GDM1 (cell line): ENCODE measurements around the gene FKRP.

Experiments
- DNase-seq: peaks from one replicate; lab custom pipeline; 2025; lab: John Stamatoyannopoulos, UW

Gene FKRP

DNA sequence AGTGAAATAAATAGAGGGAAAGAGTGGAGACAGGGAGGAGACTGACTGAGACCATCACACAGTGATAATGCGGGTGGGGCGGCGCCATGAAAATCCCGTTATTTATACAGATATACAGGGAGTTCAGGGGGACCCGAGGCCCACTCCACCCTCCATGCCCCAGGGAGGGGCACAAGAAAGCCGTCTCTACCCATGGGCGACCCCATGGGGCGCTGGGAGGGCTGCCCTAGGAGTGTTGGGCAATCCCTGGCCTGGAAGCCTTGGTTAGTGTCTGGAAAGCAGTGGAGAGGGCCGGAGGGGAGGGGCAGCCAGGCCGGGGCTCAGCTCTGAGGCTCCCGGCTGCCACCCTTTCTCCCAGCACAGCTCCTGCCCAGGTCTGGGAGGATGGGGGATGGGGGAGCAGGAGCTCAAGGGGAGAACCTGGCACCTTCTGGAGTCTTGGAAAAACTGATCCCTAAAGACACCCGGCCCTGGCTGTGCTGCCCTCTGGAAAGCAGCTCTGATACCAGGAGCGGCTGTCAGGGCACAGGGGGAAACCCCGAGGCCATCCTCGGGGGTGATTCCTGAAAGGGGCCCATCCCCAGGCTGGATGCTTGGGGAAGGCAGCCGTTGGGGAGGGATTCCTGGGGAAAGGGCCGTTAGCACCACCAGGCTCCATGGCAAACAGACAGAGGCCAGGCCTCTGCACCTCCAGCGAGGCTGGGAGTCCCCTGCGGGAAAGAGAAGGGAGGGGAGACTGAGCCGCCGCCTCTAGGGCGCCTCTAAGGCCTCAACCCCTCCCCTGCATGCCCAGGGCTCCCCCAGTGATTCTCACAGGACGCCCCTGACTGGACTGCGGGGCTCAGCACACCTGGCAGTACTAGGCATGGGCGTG lies 26.0 kb upstream of the FKRP start:
- no peak for DNase-seq

GRCh38 chr19:46720503-46721239 lies 25.2 kb upstream of the FKRP start:
- no peak for DNase-seq

GRCh38 chr19:46721269-46722003 lies 24.4 kb upstream of the FKRP start:
- DNase-seq: no peak

DNA sequence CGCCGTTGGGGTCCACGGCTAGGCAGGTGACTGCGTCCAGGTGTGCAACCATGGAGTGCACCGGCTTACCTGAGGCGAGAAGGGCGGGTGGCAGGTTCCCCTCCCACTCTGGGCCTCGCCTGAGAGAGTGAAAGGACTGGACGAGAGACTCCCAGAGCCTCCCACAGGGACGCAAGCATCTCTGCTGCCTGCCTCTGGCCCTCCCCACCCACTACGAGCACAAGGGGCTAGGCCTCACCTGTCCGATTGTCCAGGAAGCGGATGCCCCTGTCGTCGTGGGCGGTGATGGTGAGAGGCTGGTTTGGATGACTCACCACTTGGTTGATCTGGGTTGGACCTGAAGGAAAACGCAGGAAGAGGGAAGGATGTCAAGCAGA lies 23.9 kb upstream of the FKRP start:
- DNase-seq: no peak

DNA sequence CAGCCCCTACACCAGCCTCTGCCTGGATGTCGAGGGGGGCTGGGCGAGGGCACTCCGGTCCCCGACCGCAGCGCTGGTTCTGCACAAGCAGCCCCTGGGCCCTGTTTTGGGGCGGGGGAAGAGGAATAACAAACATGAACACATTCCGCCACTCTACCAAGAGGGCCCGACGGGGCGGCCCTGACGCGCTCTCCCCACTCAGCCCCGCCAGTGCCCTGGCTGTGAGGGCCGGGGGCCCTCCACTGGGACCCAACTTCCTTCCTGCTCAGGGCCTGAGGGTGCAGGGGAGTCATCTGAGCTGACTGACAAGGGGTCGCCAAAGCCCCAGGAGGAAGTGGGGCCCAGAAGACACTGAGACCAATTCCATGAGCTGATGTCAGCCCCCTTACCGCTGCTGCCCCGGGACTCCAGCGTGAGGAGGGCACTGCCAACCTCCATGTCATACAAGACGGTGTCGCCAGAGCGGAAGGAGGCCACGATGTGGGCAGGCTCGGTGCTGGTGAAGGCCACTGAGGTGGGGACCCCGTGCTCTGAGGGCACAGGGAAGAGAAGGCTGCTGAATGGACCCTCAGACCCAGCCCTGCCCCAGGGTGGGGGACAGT lies 23.3 kb upstream of the FKRP start:
- no peak for DNase-seq

- DNase-seq: no peak
Observed at GRCh38 chr19:46723023-46723461, 22.8 kb upstream of the FKRP start.

DNA sequence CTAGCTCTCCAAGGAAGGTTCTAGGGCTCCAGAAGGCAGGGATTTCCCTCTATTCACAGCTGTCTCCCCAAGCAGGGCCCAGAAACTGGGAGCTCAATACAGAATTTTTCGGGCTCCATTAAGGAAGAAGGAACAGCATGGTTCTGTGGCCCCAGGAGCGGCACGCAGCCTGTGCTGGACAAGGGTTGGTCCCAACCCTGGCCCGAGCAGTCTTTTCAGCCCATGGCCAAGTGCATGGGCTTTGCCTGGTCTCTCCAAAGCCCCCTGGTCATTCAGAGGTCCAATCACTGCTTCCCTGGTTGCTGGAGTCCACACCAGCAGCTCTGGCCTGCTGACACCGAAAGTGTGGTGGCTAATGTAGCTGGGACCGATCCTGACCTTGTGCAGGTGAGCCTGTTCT lies 22.4 kb upstream of the FKRP start:
- DNase-seq: no peak

DNA sequence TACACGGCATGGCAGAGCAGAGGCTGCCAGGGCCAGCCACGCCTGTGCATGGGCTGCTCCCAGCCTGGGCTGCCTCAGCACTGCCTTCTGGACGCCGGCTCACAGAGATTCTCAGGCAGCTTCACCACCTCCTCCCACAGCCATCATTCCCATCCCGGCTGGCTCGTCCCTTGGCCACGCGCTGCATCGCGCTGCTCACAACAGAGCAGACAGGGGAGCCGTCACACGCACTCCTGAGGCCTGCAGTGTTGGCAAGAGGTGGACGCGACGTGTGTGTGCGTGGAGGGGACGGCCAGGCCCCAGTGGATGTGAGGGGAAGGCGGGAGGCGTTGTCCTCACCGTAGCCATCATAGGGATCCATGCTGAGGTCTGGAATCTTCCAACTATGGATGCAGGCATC lies 21.4 kb upstream of the FKRP start:
- no peak for DNase-seq

DNA sequence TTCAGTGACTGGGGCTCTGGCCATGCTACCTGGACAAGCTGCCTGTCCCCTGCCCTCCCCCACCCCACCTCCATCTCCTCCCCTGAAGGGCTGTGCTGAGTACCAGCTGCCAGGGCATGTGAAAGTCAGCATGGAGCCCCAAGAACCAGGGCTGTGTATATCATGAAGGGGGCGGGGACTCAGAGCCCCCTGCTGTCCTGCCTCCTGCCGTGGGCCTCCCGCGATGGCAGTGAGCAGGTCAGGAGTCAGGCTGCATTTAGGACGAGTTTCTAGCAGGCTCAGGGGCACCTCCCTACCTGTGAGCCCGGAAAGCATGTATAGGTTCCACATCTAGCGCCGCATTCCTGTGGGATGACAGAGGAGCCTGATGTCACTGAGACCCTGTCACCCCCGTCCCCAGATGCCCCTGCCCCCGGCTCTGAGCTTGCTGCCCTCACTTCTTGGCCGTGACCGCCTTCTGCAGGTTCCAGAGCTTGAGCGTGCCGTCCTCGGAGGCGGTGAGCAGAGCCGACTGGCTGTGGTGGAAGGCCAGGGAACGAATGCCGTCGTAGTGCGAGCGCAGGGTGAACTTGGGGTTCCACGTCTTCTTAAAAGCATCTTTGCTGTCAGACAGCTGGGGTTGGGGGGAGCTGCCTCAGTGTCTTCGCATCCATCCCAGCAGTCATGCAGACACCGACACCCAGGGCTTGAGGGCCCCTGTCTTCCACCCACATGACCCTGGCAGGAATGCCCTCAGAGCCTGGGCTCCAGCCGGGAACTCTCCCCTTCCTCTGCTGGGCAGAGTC lies 20.6 kb upstream of the FKRP start:
- DNase-seq: no peak

DNA sequence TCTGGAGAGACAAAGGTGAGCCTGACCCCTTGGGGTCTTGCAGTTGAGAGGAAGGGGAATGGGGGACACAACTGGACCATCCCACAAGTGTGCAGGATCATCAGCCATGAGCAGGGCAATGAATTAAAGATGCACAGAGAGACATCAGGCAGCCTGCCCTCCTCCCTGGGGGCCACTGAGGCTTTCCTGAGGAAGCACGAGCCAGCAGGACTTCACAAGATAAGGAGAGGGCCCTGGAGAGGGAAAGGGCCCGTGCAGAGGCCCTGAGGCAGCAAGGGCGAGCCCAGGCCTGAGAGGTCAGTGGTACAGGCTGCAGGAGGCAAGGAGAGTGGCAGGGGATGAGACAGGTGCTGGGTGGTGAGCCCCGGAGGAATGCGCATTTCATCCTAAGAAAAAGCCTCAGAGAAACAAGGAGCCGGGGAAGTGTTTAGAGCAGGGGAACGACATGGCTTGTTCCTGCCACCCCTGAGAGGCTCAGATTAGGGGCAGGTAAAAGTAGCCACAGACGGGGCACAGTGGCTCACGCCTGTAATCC lies 19.9 kb upstream of the FKRP start:
- no peak for DNase-seq

GRCh38 chr19:46726551-46726950 lies 19.3 kb upstream of the FKRP start:
- no peak for DNase-seq

- no peak for DNase-seq
Observed at GRCh38 chr19:46726971-46727501, 18.8 kb upstream of the FKRP start.

DNA sequence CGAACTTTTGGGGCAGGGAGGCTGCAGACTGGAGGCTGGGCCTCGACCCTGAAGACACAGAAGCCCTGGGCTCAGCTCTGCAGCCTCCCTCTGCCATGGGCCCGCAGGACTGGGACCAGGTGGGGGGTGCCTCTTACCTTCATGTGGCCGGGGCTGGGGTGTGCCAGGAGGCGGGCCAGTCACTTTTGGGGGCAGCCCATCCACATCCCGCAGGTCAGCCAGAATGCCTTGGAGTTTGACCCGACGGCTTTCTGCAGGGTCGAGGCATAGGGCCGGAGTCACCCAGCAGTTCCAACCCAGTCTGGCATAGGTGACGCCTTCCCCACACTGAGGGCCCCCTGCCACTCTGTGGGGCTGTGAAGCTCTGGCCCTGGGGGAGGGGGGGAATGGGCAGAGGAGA lies 18.1 kb upstream of the FKRP start:
- DNase-seq: no peak

DNA sequence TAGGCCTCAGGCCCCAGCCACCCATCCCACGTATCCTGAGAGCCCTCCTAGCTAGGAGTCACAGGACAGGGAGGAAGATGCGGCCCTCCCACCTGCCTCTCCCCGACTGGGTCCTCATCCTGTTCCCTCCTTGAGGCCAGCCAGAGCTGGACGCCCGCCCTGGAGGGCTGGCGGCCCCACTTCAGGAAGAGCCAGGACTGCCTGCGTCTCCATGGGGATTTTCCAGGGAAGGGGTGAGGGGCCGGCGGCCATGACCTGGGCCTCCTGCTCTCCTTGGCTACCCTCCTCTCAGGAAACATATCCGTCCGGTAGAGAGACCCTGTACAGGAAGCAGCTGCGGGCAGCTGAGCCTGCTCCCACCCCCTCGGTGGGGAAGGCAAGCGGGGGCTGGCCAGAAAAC lies 17.6 kb upstream of the FKRP start:
- DNase-seq: no peak

GRCh38 chr19:46728693-46729339 lies 17.0 kb upstream of the FKRP start:
- peak; percentile 40 for DNase-seq

DNA sequence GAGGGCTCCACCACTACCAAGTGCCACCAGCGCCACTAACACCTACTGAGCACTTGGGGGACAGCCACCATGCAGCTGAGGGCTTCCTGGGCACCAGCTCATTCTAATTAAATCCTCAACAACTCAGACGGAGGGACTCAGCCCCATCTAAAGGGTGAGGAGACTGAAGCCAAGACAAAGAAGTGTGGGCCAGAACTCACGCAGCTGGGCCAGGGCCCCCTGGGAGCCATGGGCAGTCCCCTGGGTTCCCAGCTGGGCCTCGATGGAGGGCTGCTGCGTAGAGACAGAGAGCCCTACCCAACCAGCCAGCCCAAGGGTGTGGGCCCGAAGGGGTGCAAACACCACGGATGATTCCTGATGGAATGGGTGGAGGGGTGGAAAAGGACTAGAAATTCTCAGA lies 16.2 kb upstream of the FKRP start:
- no peak for DNase-seq

GRCh38 chr19:46730187-46730586 lies 15.7 kb upstream of the FKRP start:
- DNase-seq: no peak

DNA sequence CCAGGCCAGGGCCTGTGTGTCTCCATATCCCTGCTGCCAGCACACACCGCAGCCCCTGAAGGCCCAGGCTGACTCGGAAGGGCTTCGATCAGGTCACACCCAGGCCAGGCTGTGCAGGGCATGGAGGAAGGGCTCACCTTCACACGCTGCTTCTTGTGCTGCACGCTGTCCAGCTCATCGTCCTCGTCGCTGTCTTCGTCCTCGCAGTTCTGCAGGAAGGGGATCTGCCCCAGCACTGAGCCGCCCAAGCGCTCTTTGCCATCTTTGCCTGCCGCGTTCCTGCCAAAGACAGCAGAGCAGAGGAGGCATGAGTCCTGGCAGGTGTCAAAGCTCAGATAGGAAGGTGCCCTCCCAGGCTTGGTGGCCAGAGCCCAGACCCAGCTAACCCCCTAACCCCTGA lies 15.3 kb upstream of the FKRP start:
- no peak for DNase-seq

- DNase-seq: peak; percentile 79
Observed at GRCh38 chr19:46731007-46731501, 14.8 kb upstream of the FKRP start.

- DNase-seq: no peak
Observed at GRCh38 chr19:46731584-46731983, 14.3 kb upstream of the FKRP start.
